K562 (cell line): Measurements from ENCODE around the gene NOD2.

Experiments used
- ARHGAP35 ChIP-seq: fragments of 450-650 bp; IDR thresholded peaks from 2 replicates; pipeline ENCODE4 v1.6.1; 2018; ENCODE audit not compliant: partially characterized antibody
- CBX5 ChIP-seq: IDR thresholded peaks from 2 replicates; pipeline ENCODE4 v1.6.1; 2014; ENCODE audit warnings: low read depth, borderline replicate concordance
- CTCF ChIP-seq, 3 experiments: IDR thresholded peaks in 2 of 3; conservative IDR thresholded peaks in 1 of 3; 2 replicates each; pipeline ENCODE4 v1.5.1; 2011 to 2012; ENCODE audit warnings: low read length in 3 of 3, mild to moderate bottlenecking in 3 of 3, control low read depth in 2 of 3, improper control_type of control experiment in 1 of 3, inconsistent platforms in 1 of 3, low read depth in 1 of 3, mixed read lengths in 1 of 3, moderate library complexity in 1 of 3; ENCODE audit not compliant: insufficient read depth in 2 of 3
- HMG20A ChIP-seq: fragments of 450-650 bp; formaldehyde crosslinking; conservative IDR thresholded peaks from 2 replicates; pipeline ENCODE4 v1.4.0; 2020; ENCODE audit warnings: mild to moderate bottlenecking, mixed read lengths
- KDM2B ChIP-seq: fragments of 250-450 bp; sonication (Bioruptor Pico); IDR thresholded peaks from 2 replicates; pipeline ENCODE4 v1.8.0; 2021; ENCODE audit warnings: mild to moderate bottlenecking, moderate library complexity
- KLF10 ChIP-seq: fragments of 250-450 bp; sonication (Bioruptor Pico); IDR thresholded peaks from 2 replicates; pipeline ENCODE4 v1.6.1; 2021; ENCODE audit warnings: matching md5 sums
- PCBP1 ChIP-seq: fragments of 200-400 bp; formaldehyde crosslinking; IDR thresholded peaks from 2 replicates; pipeline ENCODE4 v1.6.1; 2018; ENCODE audit warnings: mild to moderate bottlenecking, low read depth, low read length; ENCODE audit not compliant: poor library complexity, severe bottlenecking
- POLR2A ChIP-seq: fragments of 450-650 bp; conservative IDR thresholded peaks from 2 replicates; pipeline ENCODE4 v1.6.1; 2016
- PRDM10 ChIP-seq: fragments of 450-650 bp; IDR thresholded peaks from 2 replicates; pipeline ENCODE4 v1.6.1; 2018; ENCODE audit not compliant: partially characterized antibody
- SMC3 ChIP-seq: conservative IDR thresholded peaks from 2 replicates; pipeline ENCODE4 v1.6.1; 2011; ENCODE audit warnings: low read depth, low read length, improper control_type of control experiment; ENCODE audit not compliant: insufficient read depth
- SRF ChIP-seq, 2 experiments: fragments of 250-450, 450-650 bp in 1 of 2; sonication (Bioruptor Pico) in 1 of 2; sonication (generic) in 1 of 2; formaldehyde crosslinking; IDR thresholded peaks; 2 replicates each; pipeline versions ENCODE4 v1.5.0 to v1.5.1; 2020 to 2022; ENCODE audit warnings: mild to moderate bottlenecking in 1 of 2, missing genetic modification reagents in 1 of 2
- ZNF217 ChIP-seq: sonication (generic); formaldehyde crosslinking; IDR thresholded peaks from 2 replicates; pipeline ENCODE4 v1.8.0; 2022; ENCODE audit warnings: mild to moderate bottlenecking, missing genetic modification reagents
- ZNF561 ChIP-seq: fragments of 450-650 bp; formaldehyde crosslinking; conservative IDR thresholded peaks from 2 replicates; pipeline ENCODE4 v1.4.0; 2020; ENCODE audit warnings: mild to moderate bottlenecking, moderate library complexity

GRCh38 chr16:50669741-50670140 is 23.7 kb upstream of the NOD2 start:
- TF ChIP-seq KLF10 (CRISPR knock-in tag) (no peak), ZNF217 (CRISPR knock-in tag) (no peak), SMC3 (no peak), ZNF561 (no peak), PCBP1 (no peak), CTCF (IDR thresholded peaks at IDR 0.05 in 2 of 3, conservative IDR thresholded peaks at IDR 0.05 in 1 of 3; ENCODE audit: insufficient read depth in 2 of 3, low read depth in 1 of 3, low read length in 3 of 3) (no peak), PRDM10 (no peak), ARHGAP35 (no peak), POLR2A (no peak), KDM2B (CRISPR knock-in tag) (no peak), SRF (CRISPR knock-in tag; IDR thresholded peaks at IDR 0.05) (no peak), HMG20A (no peak), CBX5 (no peak)
